Caki2 (cell line): ENCODE results near the gene MAST4. TPM values are rescaled to one million over a fixed set of nuclear protein-coding genes. Genes with fewer than 3 reads are reported as not detected.

ENCODE experiments used
- DNase-seq: peaks from one replicate; pipeline ENCODE4 v3.0.0-alpha.2; 2015; ENCODE audit warnings: low read depth
- in situ Hi-C: cut with HindIII; loops from 2 replicates; pipeline ENCODE4 v1.10.0; 2016; ENCODE audit warnings: low sequenced_read_pairs, low pct_unique_long_range_greater_than_20kb, mixed read lengths
- total RNA-seq: library from RNA; depleted of rRNA; stranded (reverse); fragments of >200 nt; shearing (Covaris generic); gene quantifications from 2 replicates; pipeline ENCODE4 v1.2.3, GENCODE V29; 2014; ENCODE audit warnings: low replicate concordance

Gene MAST4
- total RNA-seq, 1 experiment from 2014 or later, result not detected

- in situ Hi-C loops, result no loop called here
- DNase-seq, result no peak
These were observed 173.0 kb downstream of the MAST4 start for GRCh38 chr5:66769030-66769733.

GRCh38 chr5:66769839-66770617, 173.8 kb downstream of the MAST4 start:
- in situ Hi-C loops, result no loop called here
- DNase-seq, result no peak

- in situ Hi-C loops, result no loop called here
These were observed 181.7 kb downstream of the MAST4 start for GRCh38 chr5:66777868-66778267.

GRCh38 chr5:66779528-66779927, 183.3 kb downstream of the MAST4 start:
- in situ Hi-C loops, result no loop called here
- peak; percentile 9 for DNase-seq

More at GRCh38 chr5:66777868-66778267, 181.7 kb downstream of the MAST4 start:
- DNase-seq, result no peak

GRCh38 chr5:66788556-66788955, 192.4 kb downstream of the MAST4 start:
- in situ Hi-C loops, result no loop called here
- DNase-seq, result no peak

GRCh38 chr5:66789434-66789833, 193.2 kb downstream of the MAST4 start:
- no peak for DNase-seq
- in situ Hi-C loops, result no loop called here

- DNase-seq, result no peak
- in situ Hi-C loops, result no loop called here
These were observed 196.9 kb downstream of the MAST4 start for GRCh38 chr5:66793049-66793448.

- in situ Hi-C loops, result no loop called here
These were observed 199.5 kb downstream of the MAST4 start for GRCh38 chr5:66795682-66796081.

GRCh38 chr5:66796305-66797292, 200.4 kb downstream of the MAST4 start:
- in situ Hi-C loops, result no loop called here
- no peak for DNase-seq

More at GRCh38 chr5:66795682-66796081, 199.5 kb downstream of the MAST4 start:
- no peak for DNase-seq

- in situ Hi-C loops, result no loop called here
- DNase-seq, result no peak
These were observed 206.7 kb downstream of the MAST4 start for GRCh38 chr5:66802941-66803340.

- DNase-seq, result no peak
- in situ Hi-C loops, result no loop called here
These were observed 209.6 kb downstream of the MAST4 start for GRCh38 chr5:66805514-66806430.

- peak; percentile 49 for DNase-seq
- in situ Hi-C loops, result no loop called here
These were observed 211.6 kb downstream of the MAST4 start for GRCh38 chr5:66807743-66808142.

GRCh38 chr5:66808663-66809062, 212.5 kb downstream of the MAST4 start:
- in situ Hi-C loops, result no loop called here
- DNase-seq, result no peak

- DNase-seq, result no peak
- in situ Hi-C loops, result no loop called here
These were observed 214.0 kb downstream of the MAST4 start for GRCh38 chr5:66810151-66810550.

- no peak for DNase-seq
- in situ Hi-C loops, result no loop called here
These were observed 214.7 kb downstream of the MAST4 start for GRCh38 chr5:66810848-66811261.

- no peak for DNase-seq
- in situ Hi-C loops, result no loop called here
These were observed 216.1 kb downstream of the MAST4 start for GRCh38 chr5:66812291-66812690.

GRCh38 chr5:66813306-66813705, 217.1 kb downstream of the MAST4 start:
- in situ Hi-C loops, result no loop called here
- DNase-seq, result no peak
